HTR-8/SVneo (cell line): ENCODE measurements around the gene CCT8.
"Not testable (repeated sequence)": the region's sequence is repeated elsewhere in the genome, so short reads cannot be mapped to it uniquely, and the experiment has no call there.

Experiments used
- DNase-seq: peaks from one replicate; pipeline ENCODE4 v3.0.0; 2011; ENCODE audit warnings: low spot score, mixed read lengths; ENCODE audit not compliant: insufficient read length
- FAIRE-seq: peaks from 2 replicates; lab custom pipeline; 2011; peaks lifted over from hg19 to GRCh38; lab: Jason Lieb, UNC

CCT8 gene

DNA sequence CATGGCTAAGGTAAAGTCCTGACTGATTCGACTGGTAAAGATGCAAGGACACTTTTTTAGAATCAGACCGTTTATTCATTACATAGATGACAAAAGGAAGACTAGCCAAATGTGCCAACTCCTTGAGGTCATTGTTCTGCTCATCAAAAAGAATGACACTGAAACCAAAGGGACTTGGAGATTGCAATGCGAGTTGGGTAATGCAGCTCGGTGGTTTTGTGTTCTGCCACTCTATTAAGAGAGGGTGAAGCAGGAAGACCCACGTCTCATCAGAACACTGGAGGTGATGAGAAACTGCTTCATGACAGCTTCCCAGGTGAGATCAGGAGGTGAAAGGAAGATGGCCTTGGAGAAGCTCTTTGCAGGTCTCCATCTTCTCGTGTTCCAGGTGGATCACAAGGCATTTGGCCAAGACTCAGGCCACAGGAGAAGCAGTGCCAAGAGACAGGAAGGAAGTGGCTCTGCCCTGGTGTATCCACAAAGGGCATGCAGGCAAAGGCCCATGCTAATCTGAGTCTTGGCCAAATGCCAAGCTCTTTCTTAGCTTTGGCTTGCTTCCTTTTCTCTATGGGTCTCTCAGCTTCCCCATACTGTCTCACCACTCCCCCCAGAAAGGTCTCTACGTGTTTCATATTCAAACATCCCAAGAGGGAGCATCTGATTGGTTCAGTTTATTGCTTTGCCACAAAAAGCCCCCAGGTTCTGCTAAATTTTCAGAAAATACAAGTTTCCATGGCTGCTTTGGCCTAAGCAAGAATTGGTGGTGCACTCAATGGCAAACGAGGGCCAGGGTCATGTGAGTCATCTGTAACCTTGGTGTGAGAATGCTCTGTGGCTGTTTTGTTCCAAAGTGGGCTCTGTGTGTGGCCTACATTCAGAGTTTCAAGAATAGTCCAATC, 5.7 kb upstream of the CCT8 start:
- DNase-seq: no peak
- no peak for FAIRE-seq

DNA sequence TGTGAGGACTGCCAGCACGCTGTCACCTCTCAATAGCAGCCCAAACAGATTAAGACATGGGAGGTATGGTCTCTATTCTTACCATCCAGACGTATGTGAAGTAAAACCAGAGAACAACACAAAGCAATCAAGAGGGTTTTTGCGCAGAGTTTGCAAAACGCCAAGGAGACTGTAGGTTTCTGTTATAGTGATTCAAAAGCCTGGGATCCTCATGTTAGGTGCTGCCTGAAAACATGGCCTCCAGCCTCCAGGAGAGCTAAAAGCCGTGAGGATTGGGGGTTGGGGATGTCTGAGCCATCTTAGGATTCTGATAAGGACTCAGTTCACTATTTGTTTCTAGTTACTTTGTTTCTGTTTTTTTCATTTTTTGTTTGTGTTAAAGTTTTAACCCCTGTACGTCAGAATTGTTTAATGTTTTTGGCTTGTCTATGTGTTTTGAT, 4.2 kb upstream of the CCT8 start:
- FAIRE-seq: no peak

DNA sequence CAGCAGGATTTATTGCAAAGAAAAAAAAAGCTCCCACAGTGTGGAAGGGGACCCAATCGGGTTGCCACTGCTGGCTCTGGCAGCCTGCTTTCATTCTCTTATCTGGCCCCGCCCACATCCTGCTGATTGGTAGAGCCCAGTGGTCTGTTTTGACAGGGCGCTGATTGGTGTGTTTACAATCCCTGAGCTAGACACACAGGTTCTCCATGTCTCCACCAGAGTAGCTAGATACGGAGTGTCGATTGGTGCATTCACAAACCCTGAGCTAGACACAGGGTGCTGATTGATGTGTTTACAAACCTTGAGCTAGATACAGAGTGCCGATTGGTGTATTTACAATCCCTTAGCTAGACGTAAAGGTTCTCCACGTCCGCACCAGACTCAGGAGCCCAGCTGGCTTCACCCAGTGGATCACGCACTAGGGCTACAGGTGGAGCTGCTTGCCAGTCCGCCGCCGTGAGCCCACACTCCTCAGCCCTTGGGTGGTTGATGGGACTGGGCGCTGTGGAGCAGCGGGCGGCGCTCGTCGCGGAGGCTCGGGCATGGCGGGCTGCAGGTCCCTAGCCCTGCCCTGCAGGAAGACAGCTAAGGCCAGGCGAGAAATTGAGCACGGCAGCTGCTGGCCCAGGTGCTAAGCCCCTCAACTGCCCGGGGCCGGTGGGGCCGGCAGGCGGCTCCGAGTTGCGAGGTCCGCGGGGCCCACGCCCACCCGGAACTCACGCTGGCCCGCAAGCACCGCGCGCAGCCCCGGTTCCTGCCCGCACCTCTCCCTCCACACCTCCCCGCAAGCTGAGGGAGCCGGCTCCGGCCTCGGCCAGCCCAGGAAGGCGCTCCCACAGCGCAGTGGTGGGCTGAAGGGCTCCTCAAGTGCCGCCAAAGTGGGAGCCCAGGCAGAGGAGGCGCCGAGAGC, 3.5 kb upstream of the CCT8 start:
- not testable (repeated sequence) for DNase-seq

More for the DNA sequence above, 4.2 kb upstream of the CCT8 start:
- no peak for DNase-seq

DNA sequence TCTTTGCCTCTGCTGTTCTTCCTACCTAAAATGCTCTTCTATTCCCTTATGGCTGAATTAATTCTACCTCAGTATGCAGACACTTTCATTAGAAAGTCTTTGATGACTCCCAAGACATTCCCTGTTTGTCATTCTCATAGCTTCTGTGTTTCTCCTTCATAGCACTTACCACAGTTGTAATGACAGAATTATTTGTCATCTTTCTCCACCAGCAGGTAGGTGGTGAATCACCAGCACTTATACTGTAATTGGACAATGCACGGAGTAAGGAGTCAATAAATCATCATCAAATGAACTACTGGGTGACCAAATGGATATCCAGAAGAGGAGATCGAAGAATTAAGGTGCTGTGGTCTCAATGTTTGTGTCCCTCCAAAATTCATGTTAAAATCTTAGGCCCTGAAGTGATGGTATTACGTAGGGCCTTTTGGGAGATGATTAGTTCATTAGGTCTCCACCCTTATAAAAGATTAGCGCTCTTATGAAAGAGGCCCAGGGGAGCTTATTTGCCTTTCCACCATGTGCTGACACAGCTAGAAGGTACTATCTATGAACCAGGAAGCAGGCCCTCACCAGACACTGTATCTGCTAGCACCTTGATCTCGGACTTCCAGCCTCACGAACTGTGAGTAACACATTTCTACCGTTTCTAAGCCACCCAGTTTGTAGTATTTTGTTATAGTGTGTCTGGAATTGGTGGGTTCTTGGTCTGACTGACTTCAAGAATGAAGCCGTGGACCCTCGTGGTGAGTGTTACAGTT, 2.4 kb upstream of the CCT8 start:
- FAIRE-seq (no peak), DNase-seq (peak; percentile 23)

More for the DNA sequence above, 3.5 kb upstream of the CCT8 start:
- not testable (repeated sequence) for FAIRE-seq

DNA sequence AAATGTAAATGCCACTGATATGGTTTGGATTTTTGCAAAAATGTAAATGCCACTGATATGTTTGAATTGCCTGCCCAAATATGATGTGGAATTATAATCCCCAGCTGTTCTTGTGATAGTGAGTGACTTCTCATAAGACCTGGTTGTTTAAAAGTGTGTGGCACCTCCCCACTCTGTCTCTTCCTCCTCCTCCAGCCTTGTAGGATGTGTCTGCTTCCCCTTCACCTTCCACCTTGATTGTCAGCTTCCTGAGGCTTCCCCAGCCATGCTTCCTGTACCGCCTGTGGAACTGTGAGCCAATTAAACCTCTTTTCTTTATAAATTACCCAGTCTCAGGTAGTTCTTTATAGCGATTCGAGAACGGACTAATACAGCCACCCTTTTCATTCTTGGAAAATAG, 1.3 kb upstream of the CCT8 start:
- DNase-seq: no peak
- no peak for FAIRE-seq

DNA sequence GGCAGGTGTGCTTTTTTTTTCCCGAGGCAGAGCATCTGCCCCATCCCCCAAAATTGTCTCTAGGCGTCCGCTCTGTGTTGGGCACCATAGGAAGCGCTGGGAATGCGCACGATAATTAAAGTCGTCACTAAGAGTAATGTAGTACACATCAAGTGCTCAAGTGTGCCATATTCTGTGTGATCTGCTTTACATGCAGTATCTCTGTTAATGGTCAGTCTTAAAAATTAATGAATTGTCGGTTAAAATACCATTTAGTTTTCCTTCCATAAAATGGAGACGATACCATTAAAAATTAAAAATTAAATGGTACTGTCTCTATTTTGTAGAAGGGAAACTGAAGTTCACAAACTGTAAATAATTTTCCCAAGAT, 544 bp upstream of the CCT8 start:
- no peak for DNase-seq
- FAIRE-seq: no peak

DNA sequence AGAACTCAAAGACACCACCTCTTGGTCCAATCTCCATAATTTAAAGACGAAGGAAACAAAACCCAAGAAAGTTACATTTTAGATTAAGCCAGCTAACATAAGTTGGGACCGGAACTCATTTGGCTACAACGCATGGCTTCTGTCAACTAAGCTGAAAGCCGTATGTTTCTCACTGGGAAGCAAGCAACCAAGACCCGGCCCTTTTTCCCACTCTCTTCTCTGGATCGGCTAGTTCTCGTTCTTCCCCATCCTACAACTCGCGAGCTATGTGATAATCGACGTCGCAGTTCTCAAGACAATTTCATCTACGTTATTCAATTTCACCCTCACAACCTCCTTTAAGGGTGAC, 601 bp downstream of the CCT8 start:
- no peak for FAIRE-seq
- no peak for DNase-seq

DNA sequence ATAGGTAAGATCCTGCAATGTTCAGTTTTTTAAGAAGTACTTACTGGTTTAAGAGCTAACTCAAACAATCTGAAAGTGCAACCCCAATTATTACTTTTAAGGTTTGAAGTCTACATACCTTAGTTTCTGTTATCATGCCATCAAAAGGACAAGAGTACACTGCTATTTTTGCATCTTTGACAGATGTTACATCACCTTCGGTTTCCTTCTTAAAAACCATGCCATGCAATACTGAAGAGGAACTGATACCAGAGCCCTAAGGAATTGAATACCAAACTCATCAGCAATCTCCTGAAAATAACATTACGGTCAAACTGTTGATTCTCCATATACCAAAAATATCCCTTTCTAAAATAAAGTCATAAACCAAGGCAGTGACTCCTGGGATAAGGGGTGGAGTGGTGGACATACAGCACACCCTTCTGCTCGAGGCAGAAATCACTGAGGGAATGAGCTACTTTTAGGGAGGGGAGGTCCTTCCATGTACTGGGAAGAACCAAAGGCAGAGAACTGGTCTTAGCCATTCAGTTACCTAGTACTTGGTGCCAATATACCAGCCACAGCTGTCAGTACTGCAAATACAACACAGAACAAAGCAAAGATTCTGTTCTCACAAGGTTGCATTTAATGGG, 8.5 kb downstream of the CCT8 start:
- no peak for FAIRE-seq
- no peak for DNase-seq

DNA sequence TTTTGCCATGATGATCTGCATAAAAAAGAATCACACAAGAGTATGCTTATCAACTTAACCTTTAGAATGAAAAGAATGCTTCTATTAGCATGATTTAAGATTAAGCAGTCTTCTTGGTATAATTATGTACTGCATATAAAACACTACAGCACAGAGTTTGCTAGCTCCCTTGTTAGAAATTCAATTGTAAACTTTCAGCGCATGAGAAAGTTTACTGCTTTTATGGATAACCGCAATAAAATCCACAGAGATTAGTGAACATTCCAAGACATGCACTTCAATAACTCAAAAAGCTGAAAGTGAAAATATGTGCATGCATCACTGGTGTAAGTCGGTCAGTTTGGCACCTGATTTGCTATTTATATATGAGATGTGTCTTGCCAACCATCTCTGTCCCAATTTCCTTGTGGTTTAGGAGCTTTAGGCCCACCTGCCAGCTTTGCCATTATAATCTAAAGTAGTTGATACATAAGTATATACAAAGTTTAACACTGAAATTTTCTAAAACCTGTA, 16.9 kb downstream of the CCT8 start:
- FAIRE-seq: no peak
- DNase-seq: no peak

DNA sequence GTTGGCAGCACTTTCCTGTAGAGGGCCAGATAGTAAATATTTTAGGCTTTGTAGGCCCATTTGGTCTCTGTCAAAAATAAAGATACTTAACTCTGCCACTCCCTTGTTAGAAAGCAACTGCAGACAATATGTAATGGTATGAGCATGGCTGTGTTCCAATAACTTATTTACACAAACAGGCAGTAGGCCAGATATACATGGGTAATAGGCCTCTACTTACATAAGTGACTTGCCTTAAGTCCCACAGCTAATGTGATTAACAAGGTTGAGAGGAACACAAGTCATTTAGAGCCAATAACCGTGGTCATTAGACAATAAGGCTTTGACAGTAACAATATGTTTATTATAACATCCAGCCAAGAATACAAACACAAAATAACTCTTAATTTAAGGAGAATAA, 17.4 kb downstream of the CCT8 start:
- FAIRE-seq (peak; percentile 72), DNase-seq (no peak)

DNA sequence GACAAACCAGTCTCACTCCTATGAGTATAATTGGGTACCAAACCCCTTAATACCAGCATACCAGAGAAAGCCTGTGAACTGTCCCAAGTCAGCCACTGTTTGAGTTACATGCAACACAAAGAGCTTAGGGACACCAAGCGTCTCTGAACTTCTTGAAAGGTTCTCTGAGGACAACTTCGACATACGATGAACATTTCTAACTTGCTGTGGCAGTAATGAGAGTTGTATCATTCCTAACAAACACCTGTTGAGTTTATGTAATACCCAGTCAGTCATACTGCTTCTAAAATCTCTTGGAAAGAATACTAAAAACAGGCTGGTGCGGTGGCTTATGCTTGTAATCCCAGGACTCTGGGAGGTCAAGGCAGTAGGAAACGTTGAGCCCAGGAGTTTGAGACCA, 18.4 kb downstream of the CCT8 start:
- DNase-seq: no peak
- no peak for FAIRE-seq

DNA sequence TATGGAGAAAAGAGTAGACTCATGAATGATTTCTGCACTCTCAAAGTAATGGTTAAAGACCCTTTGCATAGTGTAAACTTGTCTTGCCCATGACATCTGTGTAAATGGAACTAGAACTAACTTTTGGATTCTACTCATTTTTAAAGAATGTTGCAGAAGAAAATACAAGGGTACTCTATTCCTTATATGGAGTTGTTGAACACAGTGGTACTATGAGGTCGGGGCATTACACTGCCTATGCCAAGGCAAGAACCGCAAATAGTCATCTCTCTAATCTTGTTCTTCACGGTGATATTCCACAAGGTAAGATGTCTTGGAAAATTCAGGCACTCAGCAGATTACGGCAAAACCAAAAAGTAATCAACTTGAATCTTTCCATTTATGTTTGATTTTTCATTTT, 19.8 kb downstream of the CCT8 start:
- FAIRE-seq (no peak), DNase-seq (no peak)

DNA sequence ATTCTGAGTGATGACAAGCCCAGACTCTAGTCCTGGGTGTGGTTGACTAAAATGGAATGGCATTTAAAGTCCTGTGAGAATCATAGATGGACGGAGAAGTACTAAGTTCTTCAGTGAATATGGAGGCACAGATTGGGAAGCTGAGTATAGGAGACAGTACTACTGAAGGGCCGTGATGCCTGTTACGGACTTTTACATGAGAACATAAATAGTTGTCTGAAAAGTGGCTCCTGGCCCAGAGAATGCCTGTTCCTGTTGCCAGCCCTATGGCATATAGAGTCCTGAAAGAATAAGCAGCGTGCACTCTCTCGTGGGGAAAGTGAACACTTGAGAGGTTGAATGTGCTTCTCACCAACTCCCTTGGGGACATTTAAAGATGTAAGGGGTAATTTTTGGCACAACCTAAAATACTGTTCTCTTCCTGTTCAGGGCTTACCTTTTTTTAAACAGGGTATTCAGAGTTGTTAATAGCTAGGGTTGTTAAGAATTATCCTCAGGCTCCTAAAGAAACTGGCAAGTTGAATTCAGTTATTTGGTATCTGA, 20.4 kb downstream of the CCT8 start:
- FAIRE-seq: no peak
- DNase-seq: no peak

DNA sequence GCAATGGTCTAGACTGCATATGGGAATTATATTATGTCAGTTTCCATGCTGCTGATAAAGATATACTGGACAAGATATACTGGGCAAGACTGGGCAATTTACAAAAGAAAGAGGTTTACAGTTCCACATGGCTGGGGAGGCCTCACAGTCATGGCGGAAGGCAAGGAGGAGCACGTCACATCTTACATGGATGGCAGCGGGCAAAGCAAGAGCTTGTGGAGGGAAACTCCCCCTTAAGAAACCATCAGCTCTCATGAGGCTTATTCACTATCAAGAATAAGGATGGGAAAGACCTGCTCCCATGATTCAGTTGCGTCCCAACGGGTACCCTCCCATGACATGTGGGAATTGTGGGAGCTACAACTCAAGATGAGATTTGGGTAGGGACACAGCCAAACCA, 21.2 kb downstream of the CCT8 start:
- FAIRE-seq (no peak), DNase-seq (no peak)

DNA sequence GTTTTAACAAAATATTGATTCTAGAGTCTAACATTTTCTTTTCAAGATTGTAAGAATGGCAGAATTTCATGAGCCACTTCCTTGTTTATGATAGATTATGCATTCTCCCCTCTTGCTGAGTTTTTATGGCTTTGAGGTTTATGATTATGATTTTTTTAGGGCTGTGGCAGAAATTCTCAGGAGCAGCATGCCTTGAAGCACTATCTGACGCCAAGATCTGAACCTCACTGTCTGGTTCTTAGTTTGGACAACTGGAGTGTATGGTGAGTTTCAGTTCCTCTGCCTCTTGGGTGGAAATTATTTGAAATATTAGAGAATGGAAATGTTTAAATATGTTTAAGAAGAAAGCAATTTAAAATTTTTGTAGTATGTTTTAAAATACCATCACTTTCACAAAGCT, 38.8 kb downstream of the CCT8 start:
- DNase-seq: no peak
- no peak for FAIRE-seq

DNA sequence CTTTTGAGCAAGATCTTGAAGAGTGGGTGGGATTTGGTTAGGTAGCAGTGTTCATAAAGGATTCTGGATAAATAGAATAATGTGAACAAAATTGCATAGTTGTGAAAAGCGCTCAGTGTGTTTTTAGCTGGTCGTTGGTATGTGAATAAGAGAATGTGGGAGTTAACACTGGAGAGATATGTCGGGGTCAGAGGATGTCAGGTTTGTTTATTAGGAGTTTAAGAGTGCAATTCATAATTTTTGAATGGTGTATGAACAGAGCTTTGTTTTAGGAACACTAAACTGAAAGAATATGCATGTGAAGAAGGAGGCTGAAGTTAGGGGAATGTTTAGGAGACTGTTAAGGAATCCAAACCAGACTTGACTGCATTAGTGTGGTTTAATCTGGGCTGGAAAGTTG, 39.6 kb downstream of the CCT8 start:
- no peak for FAIRE-seq
- DNase-seq: no peak

DNA sequence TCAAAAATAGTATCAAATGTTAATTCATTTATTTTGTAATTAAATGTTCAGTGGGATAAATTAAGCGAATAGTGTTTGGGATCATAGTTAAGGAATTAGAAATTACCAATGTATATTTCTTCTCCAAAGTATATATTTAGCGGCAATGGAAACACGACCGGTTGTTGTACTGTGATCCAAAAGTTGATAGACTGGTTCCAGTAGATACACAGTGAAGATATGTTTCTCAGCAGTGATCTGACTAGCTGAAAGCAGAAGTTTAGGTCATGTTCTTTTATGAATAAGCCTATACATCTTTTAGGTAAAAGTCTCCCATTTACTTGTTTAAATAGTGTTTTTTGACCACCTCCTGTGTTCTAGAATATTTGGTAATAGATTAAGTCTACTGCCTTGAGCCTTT, 40.1 kb downstream of the CCT8 start:
- DNase-seq: no peak

DNA sequence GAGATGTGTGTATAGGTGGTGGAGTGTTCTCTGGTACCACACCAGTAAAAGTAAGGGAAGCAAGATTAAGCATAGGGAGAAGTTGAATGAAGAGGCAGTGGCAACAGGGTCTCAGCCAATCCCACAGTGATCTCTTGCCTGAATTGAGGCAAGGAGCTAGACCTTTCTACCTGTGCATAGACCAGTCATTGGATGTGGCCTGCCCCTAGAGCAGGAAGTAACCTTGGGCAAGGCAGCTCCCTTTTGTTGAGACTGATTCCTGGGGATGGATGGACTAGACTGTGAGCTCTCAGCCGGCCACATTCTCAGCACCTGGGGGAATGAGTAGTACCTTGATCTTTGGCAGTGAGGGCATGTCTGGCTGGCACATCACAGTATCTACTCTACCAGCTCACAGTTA, 42.5 kb downstream of the CCT8 start:
- FAIRE-seq (no peak), DNase-seq (no peak)

More for the DNA sequence above, 40.1 kb downstream of the CCT8 start:
- FAIRE-seq: no peak

DNA sequence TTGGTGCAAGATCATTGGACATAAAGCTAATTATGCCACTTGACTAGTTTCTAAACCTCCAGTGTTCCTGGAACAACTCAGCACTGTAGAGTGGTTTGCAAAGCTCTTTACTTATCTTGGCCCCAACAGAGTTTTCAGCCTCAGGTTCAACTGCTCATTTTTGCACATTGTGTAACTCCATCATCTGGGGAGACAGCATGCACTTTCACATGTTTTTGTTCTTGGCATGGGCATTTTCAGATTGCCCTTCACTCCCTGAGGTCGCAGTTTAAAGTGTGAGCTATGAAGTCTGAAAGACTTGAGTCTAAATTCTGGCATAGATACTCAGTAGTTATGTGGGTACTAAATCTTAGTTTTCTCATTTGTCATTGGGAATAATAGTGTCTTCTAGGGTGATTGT, 43.9 kb downstream of the CCT8 start:
- FAIRE-seq (no peak), DNase-seq (no peak)

DNA sequence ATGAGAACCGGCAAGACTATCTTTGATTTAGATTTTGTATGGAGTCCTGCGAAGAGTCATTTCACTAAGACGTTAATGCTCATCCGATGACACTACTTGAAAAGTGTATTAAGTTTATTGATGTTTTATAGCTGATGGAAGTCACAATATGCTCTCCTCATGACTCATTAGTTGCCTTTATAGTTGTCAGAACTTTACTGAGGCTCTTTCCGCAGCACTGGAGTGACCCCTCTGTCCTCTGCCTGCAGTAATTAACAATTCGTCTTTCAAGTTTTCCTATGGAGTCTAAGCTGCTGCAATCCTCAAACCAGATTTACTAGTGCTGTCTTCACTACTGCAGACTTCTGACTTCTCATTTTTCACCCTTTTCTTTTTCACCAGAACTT, 48.1 kb downstream of the CCT8 start:
- no peak for FAIRE-seq
- DNase-seq: no peak
